Fibroblast of lung (primary cell): ENCODE results near the gene SIT1. TPM values are rescaled to one million over a fixed set of nuclear protein-coding genes. Genes with fewer than 3 reads are reported as not detected.

Experiments
- DNase-seq, 2 donors: peaks; one replicate each; pipeline versions ENCODE4 v3.0.0 to v3.0.0-alpha.2; 2010; ENCODE audit warnings: low read depth in 2 of 2
- H2AFZ ChIP-seq: 2 replicates; pipeline ENCODE4 v1.5.1; 2012; ENCODE audit warnings: low read length, control low read depth, inconsistent platforms
- H3K27ac ChIP-seq: 2 replicates; pipeline ENCODE4 v1.5.1; 2011; ENCODE audit warnings: low read length, control low read depth; ENCODE audit not compliant: insufficient read depth
- H3K27me3 ChIP-seq: 2 replicates; pipeline ENCODE4 v1.5.1; 2011; ENCODE audit warnings: mild to moderate bottlenecking, low read length; ENCODE audit not compliant: control insufficient read depth, insufficient read depth
- H3K36me3 ChIP-seq: 2 replicates; pipeline ENCODE4 v1.5.1; 2011; ENCODE audit warnings: low read length; ENCODE audit not compliant: control insufficient read depth, insufficient read depth
- H3K4me1 ChIP-seq: 2 replicates; pipeline ENCODE4 v1.5.1; 2011; ENCODE audit warnings: low read length; ENCODE audit not compliant: control insufficient read depth, insufficient read depth; ENCODE audit errors: extremely low read depth
- H3K4me2 ChIP-seq: 2 replicates; pipeline ENCODE4 v1.5.1; 2011; ENCODE audit warnings: low read length, control low read depth; ENCODE audit not compliant: insufficient read depth; ENCODE audit errors: extremely low read depth
- H3K4me3 ChIP-seq, 4 experiments: fragments of 200-600 bp in 1 of 4; sonication (generic) in 1 of 4; replicated peaks in 1 of 4; 2 replicates each; pipeline ENCODE4 v1.5.1; 2011 to 2016; ENCODE audit warnings: low read length in 4 of 4, low read depth in 3 of 4, mild to moderate bottlenecking in 3 of 4, control low read depth in 2 of 4, inconsistent platforms in 1 of 4, mixed read lengths in 1 of 4; ENCODE audit not compliant: insufficient read depth in 1 of 4; ENCODE audit errors: control extremely low read depth in 1 of 4
- H3K79me2 ChIP-seq: 2 replicates; pipeline ENCODE4 v1.5.1; 2012; ENCODE audit warnings: mild to moderate bottlenecking, low read length, inconsistent platforms; ENCODE audit not compliant: control insufficient read depth, insufficient read depth
- H3K9ac ChIP-seq: 2 replicates; pipeline ENCODE4 v1.5.1; 2011; ENCODE audit warnings: mild to moderate bottlenecking, low read length, control low read depth; ENCODE audit not compliant: insufficient read depth
- H3K9me3 ChIP-seq: 2 replicates; pipeline ENCODE4 v1.5.1; 2012; ENCODE audit warnings: low read depth, low read length; ENCODE audit not compliant: control insufficient read depth, insufficient read depth
- H4K20me1 ChIP-seq: 2 replicates; pipeline ENCODE4 v1.5.1; 2011; ENCODE audit warnings: low read length; ENCODE audit not compliant: control insufficient read depth, insufficient read depth; ENCODE audit errors: extremely low read depth
- CTCF ChIP-seq, 2 donors: IDR thresholded peaks in 1 of 2; conservative IDR thresholded peaks in 1 of 2; 1 replicate in 1 of 2; 2 replicates in 1 of 2; pipeline ENCODE4 v1.5.1; 2011 to 2012; ENCODE audit warnings: low read length in 2 of 2, control low read depth in 1 of 2, inconsistent platforms in 1 of 2, low read depth in 1 of 2, mild to moderate bottlenecking in 1 of 2
- EZH2 ChIP-seq: IDR thresholded peaks from 2 replicates; pipeline ENCODE4 v1.5.1; 2012; ENCODE audit warnings: low read length, control low read depth, mild to moderate bottlenecking; ENCODE audit errors: missing control alignments
- polyA plus RNA-seq, 2 donors: library from polyadenylated mRNA; depleted of rRNA in 1 of 2; stranded (reverse) in 1 of 2; unstranded in 1 of 2; fragments of >200 nt; gene quantifications; 2 replicates each; pipeline ENCODE4 v1.2.1, GENCODE V29; 2011 to 2012; ENCODE audit warnings: missing spikeins in 1 of 2
- total RNA-seq: library from RNA; depleted of rRNA; stranded (reverse); fragments of >200 nt; gene quantifications from 2 replicates; pipeline ENCODE4 v1.2.1, GENCODE V29; 2014

SIT1 gene
- total and polyA plus RNA-seq, 2 donors (not counting 1 experiment from before 2014, with no cell fraction given): 0.17 TPM; not detected in 1

GRCh38 chr9:35666549-35666948 lies 15.8 kb upstream of the SIT1 start:
- Histone ChIP-seq H3K27me3 (no peaks in the 10 kb centered on the region), H4K20me1 (no peaks in the 10 kb centered on the region), H3K4me1 (peaks cover 8% of the 10 kb centered on the region), H3K36me3 (no peaks in the 10 kb centered on the region), H3K9me3 (no peaks in the 10 kb centered on the region), H3K9ac (no peak overlapping the region), H2AFZ (no peak overlapping the region), H3K4me3 (no peak overlapping the region), H3K27ac (no peak overlapping the region), H3K79me2 (peaks cover 4% of the 10 kb centered on the region), H3K4me2 (no peak overlapping the region)
- no peak for TF ChIP-seq EZH2
- no peak for TF ChIP-seq CTCF (conservative IDR thresholded peaks at IDR 0.05 in 1 of 2, IDR thresholded peaks at IDR 0.05 in 1 of 2; ENCODE audit: low read depth in 1 of 2, low read length in 2 of 2)
- no peak for DNase-seq

- Histone ChIP-seq H3K4me3 (peak overlapping the region in 1 of 4 experiments; percentile 66), H3K9ac (no peak overlapping the region), H4K20me1 (no peaks in the 10 kb centered on the region), H3K27me3 (no peaks in the 10 kb centered on the region), H3K27ac (no peak overlapping the region), H3K4me2 (peak overlapping the region; percentile 32), H3K79me2 (peaks cover 4% of the 10 kb centered on the region), H3K36me3 (no peaks in the 10 kb centered on the region), H3K9me3 (no peaks in the 10 kb centered on the region), H2AFZ (no peak overlapping the region), H3K4me1 (peaks cover 11% of the 10 kb centered on the region)
- TF ChIP-seq EZH2: no peak
- TF ChIP-seq CTCF (conservative IDR thresholded peaks at IDR 0.05 in 1 of 2, IDR thresholded peaks at IDR 0.05 in 1 of 2; ENCODE audit: low read depth in 1 of 2, low read length in 2 of 2): no peak
- DNase-seq: no peak
Measured at GRCh38 chr9:35666045-35666444, 15.3 kb upstream of the SIT1 start.

- peaks cover under 1% of the 10 kb centered on the region for H3K36me3 ChIP-seq
- no peak for DNase-seq
- H4K20me1 ChIP-seq: no peaks in the 10 kb centered on the region
- peak overlapping the region; percentile 17 for H3K9ac ChIP-seq
- no peaks in the 10 kb centered on the region for H3K27me3 ChIP-seq
- no peaks in the 10 kb centered on the region for H3K9me3 ChIP-seq
- H3K4me1 ChIP-seq: peaks cover 15% of the 10 kb centered on the region
- H3K79me2 ChIP-seq: peaks cover 7% of the 10 kb centered on the region
- H3K27ac ChIP-seq: peak overlapping the region; percentile 34
- TF ChIP-seq EZH2: no peak
- no peak for TF ChIP-seq CTCF (conservative IDR thresholded peaks at IDR 0.05 in 1 of 2, IDR thresholded peaks at IDR 0.05 in 1 of 2; ENCODE audit: low read depth in 1 of 2, low read length in 2 of 2)
- peak overlapping the region; percentile 77 for H2AFZ ChIP-seq
- H3K4me3 ChIP-seq: peak overlapping the region; percentile 48 to 73 (median 63)
- peak overlapping the region; percentile 97 for H3K4me2 ChIP-seq
Measured at GRCh38 chr9:35665471-35665818, 14.7 kb upstream of the SIT1 start.
